Neuron (in vitro differentiated cells): ENCODE results near the gene MGAT5B.
A peak's percentile ranks its signal among the peaks of the same experiment; 100 is the strongest.

Experiments
- H2AFZ ChIP-seq: one replicate; pipeline ENCODE4 v1.6.1; 2013; ENCODE audit warnings: low read depth, mild to moderate bottlenecking, inconsistent platforms, low read length, moderate library complexity
- H3K27me3 ChIP-seq: one replicate; pipeline ENCODE4 v1.6.1; 2013; ENCODE audit warnings: low read length; ENCODE audit not compliant: insufficient read depth
- H3K36me3 ChIP-seq: one replicate; pipeline ENCODE4 v1.6.1; 2013; ENCODE audit warnings: low read length; ENCODE audit not compliant: insufficient read depth
- H3K4me1 ChIP-seq: one replicate; pipeline ENCODE4 v1.6.1; 2013; ENCODE audit warnings: low read length; ENCODE audit not compliant: insufficient read depth
- H3K4me3 ChIP-seq: 2 replicates; pipeline ENCODE4 v1.5.1; 2013; ENCODE audit warnings: mild to moderate bottlenecking, low read length, moderate library complexity
- H3K9me3 ChIP-seq: one replicate; pipeline ENCODE4 v1.6.1; 2013; ENCODE audit warnings: low read length

The MGAT5B gene

GRCh38 chr17:76862494-76862893 is 5.7 kb upstream of the MGAT5B start:
- Histone ChIP-seq H3K9me3 (peaks cover 4% of the 10 kb centered on the region), H3K4me3 (no peak overlapping the region), H2AFZ (no peak overlapping the region), H3K27me3 (peaks cover under 1% of the 10 kb centered on the region), H3K36me3 (no peaks in the 10 kb centered on the region), H3K4me1 (peaks cover 1% of the 10 kb centered on the region)

GRCh38 chr17:76864024-76864423 is 4.2 kb upstream of the MGAT5B start:
- no peak overlapping the region for H2AFZ ChIP-seq
- no peaks in the 10 kb centered on the region for H3K36me3 ChIP-seq
- peaks cover 1% of the 10 kb centered on the region for H3K9me3 ChIP-seq

GRCh38 chr17:76865174-76865573 is 3.0 kb upstream of the MGAT5B start:
- no peaks in the 10 kb centered on the region for H3K36me3 ChIP-seq
- H3K9me3 ChIP-seq: no peaks in the 10 kb centered on the region
- H3K4me1 ChIP-seq: peaks cover 11% of the 10 kb centered on the region
- H3K27me3 ChIP-seq: peaks cover 3% of the 10 kb centered on the region
- no peak overlapping the region for H2AFZ ChIP-seq
- no peak overlapping the region for H3K4me3 ChIP-seq

More at GRCh38 chr17:76864024-76864423, 4.2 kb upstream of the MGAT5B start:
- no peak overlapping the region for H3K4me3 ChIP-seq
- H3K27me3 ChIP-seq: peaks cover 3% of the 10 kb centered on the region
- H3K4me1 ChIP-seq: peaks cover 9% of the 10 kb centered on the region

GRCh38 chr17:76866203-76866602 is 2.0 kb upstream of the MGAT5B start:
- H3K36me3 ChIP-seq: no peaks in the 10 kb centered on the region
- H3K27me3 ChIP-seq: peaks cover 3% of the 10 kb centered on the region
- no peaks in the 10 kb centered on the region for H3K9me3 ChIP-seq
- peaks cover 11% of the 10 kb centered on the region for H3K4me1 ChIP-seq
- no peak overlapping the region for H2AFZ ChIP-seq
- no peak overlapping the region for H3K4me3 ChIP-seq

GRCh38 chr17:76866774-76867577 is 1.2 kb upstream of the MGAT5B start:
- no peaks in the 10 kb centered on the region for H3K36me3 ChIP-seq
- no peak overlapping the region for H3K4me3 ChIP-seq
- no peak overlapping the region for H2AFZ ChIP-seq
- peaks cover 3% of the 10 kb centered on the region for H3K27me3 ChIP-seq
- no peaks in the 10 kb centered on the region for H3K9me3 ChIP-seq
- peaks cover 11% of the 10 kb centered on the region for H3K4me1 ChIP-seq

- Histone ChIP-seq H2AFZ (peak overlapping the region; percentile 17), H3K36me3 (no peaks in the 10 kb centered on the region), H3K4me3 (no peak overlapping the region), H3K27me3 (peaks cover 3% of the 10 kb centered on the region), H3K9me3 (no peaks in the 10 kb centered on the region), H3K4me1 (peaks cover 11% of the 10 kb centered on the region)
Measured at GRCh38 chr17:76867578-76868175, 527 bp upstream of the MGAT5B start.

GRCh38 chr17:76868669-76869495 is 678 bp downstream of the MGAT5B start:
- Histone ChIP-seq H3K9me3 (no peaks in the 10 kb centered on the region), H2AFZ (peak overlapping the region; percentile 96), H3K4me3 (peak overlapping the region; percentile 90), H3K4me1 (peaks cover 11% of the 10 kb centered on the region), H3K27me3 (peaks cover 3% of the 10 kb centered on the region), H3K36me3 (peaks cover 7% of the 10 kb centered on the region)

- H2AFZ ChIP-seq: no peak overlapping the region
- peaks cover 12% of the 10 kb centered on the region for H3K36me3 ChIP-seq
- no peaks in the 10 kb centered on the region for H3K9me3 ChIP-seq
- peaks cover 11% of the 10 kb centered on the region for H3K4me1 ChIP-seq
- peaks cover 3% of the 10 kb centered on the region for H3K27me3 ChIP-seq
- peak overlapping the region; percentile 90 for H3K4me3 ChIP-seq
Measured at GRCh38 chr17:76869496-76870376, 1.5 kb downstream of the MGAT5B start.

- Histone ChIP-seq H2AFZ (no peak overlapping the region), H3K9me3 (no peaks in the 10 kb centered on the region), H3K27me3 (peaks cover 3% of the 10 kb centered on the region), H3K4me3 (no peak overlapping the region), H3K4me1 (peaks cover 11% of the 10 kb centered on the region), H3K36me3 (peaks cover 15% of the 10 kb centered on the region)
Measured at GRCh38 chr17:76870377-76870714, 2.1 kb downstream of the MGAT5B start.

GRCh38 chr17:76871668-76872067 is 3.5 kb downstream of the MGAT5B start:
- H3K9me3 ChIP-seq: no peaks in the 10 kb centered on the region
- peaks cover 3% of the 10 kb centered on the region for H3K27me3 ChIP-seq
- H3K4me3 ChIP-seq: no peak overlapping the region
- H3K36me3 ChIP-seq: peaks cover 20% of the 10 kb centered on the region
- no peak overlapping the region for H2AFZ ChIP-seq
- H3K4me1 ChIP-seq: peaks cover 11% of the 10 kb centered on the region

GRCh38 chr17:76872221-76872873 is 4.1 kb downstream of the MGAT5B start:
- Histone ChIP-seq H3K36me3 (peaks cover 20% of the 10 kb centered on the region), H3K27me3 (peaks cover 3% of the 10 kb centered on the region), H3K4me3 (no peak overlapping the region)

GRCh38 chr17:76872874-76873221 is 4.6 kb downstream of the MGAT5B start:
- Histone ChIP-seq H3K4me3 (no peak overlapping the region), H3K4me1 (peaks cover 6% of the 10 kb centered on the region), H3K27me3 (no peaks in the 10 kb centered on the region), H3K9me3 (no peaks in the 10 kb centered on the region), H2AFZ (no peak overlapping the region), H3K36me3 (peaks cover 20% of the 10 kb centered on the region)

More at GRCh38 chr17:76872221-76872873, 4.1 kb downstream of the MGAT5B start:
- Histone ChIP-seq H2AFZ (no peak overlapping the region), H3K9me3 (no peaks in the 10 kb centered on the region), H3K4me1 (peaks cover 11% of the 10 kb centered on the region)
